Globus pallidus (tissue), 1 donor: Measurements from ENCODE around the gene ALPK1.
"Not testable (repeated sequence)": the region's sequence is repeated elsewhere in the genome, so short reads cannot be mapped to it uniquely, and the experiment has no call there.

ENCODE experiments used
- DNase-seq: peaks from one replicate; pipeline ENCODE4 v3.0.0-alpha.2; 2015; ENCODE audit warnings: low spot score

The ALPK1 gene

DNA sequence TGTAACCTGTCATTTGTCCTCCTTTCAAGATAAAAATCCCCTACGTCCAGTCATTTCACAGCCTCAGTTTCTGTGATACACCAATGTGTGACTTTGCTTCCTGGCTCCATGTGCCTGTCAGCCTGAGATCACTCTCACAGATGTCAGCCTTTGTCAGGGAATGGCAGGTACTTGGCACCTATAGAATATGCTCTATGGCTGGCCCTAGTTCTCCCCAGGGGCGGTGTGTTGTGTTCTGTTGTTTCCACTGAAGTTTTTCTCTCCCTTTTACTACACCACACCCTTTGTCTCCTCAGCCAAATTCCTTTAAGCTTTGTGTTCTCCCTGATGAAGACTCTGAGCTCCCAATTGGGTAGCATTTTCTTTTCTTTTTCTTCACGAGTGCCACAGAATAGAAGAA, 81.7 kb downstream of the ALPK1 start:
- no peak for DNase-seq

DNA sequence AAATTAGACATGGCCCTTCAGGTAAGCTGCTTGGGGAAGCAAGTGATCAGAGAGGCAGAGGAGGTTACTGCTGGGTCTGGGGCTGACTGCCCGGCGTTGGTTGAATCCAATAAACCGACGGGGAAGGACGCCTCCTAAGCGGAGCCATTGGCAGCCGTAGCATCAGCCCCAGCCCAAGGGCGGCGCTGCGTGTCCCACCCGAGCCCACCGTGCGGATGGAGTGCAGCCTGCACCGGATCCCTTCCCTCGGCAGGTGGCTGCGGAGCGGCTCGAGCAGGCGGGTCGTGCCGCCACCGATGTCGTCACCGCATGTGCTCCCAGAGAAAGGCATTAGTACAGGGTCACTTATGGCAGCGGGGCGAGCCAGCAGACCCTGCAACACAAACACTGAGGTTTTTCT, 82.1 kb downstream of the ALPK1 start:
- no peak for DNase-seq

DNA sequence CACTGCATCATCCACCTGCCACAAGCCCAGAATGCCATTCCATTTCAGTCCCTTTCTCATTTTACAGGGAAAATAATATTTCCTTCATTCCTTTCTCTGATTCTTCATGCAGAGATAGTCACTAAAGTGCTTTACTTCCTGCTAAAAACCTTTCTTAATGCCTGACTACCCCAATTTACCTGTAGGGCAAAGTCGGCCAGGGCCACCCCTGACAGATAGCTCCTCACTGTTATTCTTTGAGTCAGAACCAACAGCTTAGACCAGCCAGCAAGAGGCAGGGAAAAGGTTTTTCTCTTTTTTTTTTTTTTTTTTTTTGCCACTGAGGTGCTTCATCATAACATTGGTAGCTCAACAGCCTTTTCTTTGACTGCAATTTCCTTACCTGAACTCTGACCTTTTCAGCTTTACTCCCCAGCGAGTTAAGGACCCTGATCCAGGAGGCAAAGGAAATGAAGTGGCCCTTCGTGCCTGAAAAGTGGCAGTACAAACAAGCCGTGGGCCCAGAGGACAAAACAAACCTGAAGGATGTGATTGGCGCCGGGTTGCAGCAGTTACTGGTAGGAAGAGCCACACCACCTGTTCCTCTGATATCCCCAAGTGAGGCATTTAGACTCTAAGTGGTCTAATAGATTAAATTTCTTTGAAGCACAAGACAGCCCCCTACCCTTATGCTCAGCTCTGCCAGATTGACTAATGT, 85.0 kb downstream of the ALPK1 start:
- DNase-seq, result no peak

DNA sequence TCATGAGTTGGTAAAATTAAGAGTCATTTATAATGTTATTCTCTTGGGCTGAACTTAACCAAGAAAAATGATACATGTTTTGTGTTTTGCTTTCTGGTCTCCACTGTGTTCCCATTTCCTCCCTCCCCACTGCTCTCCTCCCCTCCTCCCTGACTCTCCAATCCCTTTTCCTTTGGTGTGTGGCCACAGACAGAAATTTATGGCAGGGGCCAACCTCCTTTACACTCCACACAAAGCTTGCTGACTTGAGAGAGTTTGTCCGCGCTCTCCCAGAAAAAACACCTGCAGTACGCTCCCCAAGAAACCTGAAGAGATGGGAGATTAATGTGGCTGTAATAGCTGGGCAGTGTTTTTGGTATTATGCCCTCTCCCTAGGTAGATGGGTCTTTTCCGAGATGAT, 88.9 kb downstream of the ALPK1 start:
- no peak for DNase-seq

DNA sequence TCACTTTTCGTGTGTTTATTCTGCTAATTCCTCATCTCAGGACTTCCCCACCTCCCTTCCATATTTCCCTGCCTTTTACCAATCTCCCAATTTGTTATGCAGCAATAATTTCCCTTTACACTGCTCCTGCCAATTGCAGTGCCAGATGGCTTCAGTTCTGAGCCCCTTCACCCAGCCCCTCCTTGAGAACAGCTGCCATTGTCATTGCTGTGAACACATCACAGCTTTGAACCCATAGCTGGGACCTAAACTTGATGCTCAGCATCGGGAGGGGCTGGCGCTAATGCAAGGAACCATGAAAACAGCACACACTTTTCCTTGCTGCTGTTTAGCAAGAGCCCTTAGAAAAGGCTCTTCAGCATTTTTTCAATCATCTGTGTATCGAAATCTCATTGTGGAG, 104.9 kb downstream of the ALPK1 start:
- no peak for DNase-seq

DNA sequence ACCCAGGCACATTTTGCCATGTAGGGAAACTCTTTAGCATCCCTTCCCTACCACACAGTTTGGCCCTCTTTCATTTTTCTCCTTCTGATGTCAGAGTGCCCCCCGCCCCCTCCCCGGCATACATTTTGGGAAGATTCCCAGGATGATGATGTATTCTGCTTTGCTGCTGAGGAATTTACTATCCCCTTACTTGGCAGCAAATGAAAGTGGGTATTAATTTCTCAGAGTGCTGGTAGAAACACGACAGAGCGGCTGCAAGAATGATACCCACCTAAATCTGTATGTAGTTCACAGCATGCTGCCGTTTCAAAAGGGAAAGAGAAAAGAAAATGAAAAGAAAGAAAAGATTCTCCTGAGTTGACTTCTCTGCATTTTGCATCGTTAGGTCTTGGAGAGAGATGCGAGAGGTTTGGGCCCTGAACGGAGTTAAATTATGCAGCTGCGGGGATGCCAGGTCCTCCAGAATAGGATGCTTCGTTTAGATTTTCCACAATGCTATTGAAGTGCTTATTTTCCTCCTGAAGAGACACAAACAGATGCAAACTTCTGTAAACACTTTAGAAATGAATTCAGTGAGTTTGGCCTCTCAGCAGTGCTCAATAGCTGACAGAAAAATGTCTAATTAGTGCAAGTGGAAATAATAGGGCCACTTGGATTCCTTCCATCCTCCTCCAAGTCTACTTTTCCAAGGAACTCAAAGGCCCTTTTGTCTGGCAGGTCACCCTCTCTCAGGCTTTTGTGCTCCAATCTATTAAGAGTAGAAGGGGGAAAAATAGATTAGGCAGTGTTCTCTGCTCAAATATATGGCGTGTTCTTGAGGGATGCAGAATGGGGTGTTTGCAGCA, 106.2 kb downstream of the ALPK1 start:
- peak; percentile 51 for DNase-seq

DNA sequence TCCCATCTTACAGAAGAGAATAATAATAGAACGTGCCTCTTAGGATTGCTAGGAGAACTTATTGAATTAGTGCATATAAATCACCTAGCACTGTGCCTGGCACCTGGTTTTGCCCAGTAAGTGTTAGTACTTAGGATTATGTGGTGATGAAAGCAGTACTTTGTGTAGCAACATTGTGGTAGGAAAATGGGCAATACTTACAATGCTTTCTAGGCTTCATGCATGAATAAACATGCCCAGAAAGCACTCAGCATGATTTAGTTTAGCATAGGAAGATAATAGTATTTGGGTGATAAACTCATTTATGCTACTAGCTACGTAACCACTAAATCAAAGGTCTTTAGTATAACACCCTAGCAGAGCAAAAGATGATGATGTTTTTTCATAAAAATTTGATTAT, 113.2 kb downstream of the ALPK1 start:
- DNase-seq, result no peak

DNA sequence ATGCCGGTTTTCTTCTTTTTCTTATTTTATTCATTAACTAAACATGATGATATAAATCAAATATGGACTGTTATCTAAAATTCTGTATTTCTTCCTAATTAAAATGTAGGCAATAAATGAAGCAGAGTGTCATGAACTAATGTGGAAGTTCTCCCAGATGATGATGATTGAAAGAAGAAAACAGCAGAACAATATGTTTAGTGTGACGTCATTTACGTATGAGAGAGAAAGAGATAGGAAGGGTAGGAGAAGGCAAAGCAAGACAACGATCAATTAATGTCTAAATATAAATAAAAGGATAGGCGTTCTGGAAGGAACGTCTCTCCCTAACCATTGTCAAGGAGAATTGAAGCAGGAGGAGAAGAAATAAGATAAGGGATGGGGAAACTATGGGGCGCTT, 113.6 kb downstream of the ALPK1 start:
- no peak for DNase-seq

DNA sequence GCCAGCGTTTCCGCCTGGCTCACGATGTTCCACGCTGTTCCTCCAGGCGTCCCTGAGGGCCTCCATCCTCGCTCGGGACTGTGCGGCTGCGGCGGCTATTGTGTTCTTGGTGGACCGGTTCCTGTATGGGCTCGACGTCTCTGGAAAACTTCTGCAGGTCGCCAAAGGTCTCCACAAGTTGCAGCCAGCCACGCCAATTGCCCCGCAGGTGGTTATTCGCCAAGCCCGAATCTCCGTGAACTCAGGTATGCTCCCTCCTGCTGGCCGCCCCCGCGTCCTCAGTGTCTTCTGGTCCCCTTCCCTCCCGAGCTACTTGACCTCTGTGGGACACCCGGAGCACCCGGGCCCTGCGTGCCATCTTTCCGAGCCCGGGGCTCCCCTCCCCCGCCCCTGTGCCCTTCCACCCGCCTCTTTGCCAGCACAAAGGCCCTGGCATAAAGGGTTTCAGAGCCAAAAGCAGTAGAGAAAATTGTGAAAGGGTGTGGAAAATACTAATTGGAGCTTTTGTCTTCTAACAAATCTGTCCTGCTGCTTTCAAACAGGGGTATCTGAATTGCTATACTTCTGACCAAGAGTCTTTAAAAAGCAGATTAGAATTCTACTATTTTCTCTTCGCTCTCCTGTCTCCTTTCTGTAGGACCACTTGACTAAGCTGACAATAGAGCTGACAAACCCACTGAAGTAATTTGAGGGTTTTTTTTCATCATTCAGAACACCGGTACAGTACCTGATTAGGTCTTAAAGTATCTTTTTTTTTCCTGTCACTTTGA, 114.8 kb downstream of the ALPK1 start:
- no peak for DNase-seq

DNA sequence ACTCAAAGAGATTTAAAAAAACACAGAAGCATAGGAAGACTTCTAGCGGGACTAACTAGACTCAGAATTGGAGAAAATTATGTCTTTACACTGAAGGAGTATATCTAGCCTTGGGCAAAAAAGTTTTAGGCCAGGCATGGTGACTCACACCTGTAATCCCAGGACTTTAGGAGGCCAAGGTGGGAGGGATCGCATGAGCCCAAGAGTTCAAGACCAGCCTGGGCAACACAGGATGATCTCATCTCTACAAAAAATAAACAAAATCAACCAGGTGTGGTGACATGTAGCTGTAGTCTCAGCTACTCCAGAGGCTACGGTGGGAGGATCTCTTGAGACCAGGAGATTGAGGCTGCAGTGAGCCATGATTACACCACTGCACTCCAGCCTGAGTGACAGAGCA, 119.3 kb downstream of the ALPK1 start:
- DNase-seq, result no peak

DNA sequence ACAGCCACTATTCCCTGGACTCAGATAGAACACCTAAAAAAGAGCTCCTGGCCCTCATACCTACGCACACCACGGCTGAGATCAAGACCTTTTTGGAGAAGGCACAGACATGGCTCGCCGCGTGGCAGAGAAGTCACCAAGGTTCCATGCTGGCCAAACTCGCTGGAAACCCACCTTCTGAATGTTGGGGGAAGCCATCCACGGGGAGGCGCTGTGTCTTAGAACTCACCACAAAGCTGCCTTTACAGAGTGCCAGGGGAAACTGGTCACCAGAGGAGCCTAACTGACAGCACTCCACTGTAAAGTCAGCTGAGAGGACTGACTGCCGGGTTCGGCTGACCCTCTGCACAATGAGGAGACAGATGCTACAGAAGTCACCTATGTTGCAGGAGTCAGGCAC, 120.9 kb downstream of the ALPK1 start:
- no peak for DNase-seq

DNA sequence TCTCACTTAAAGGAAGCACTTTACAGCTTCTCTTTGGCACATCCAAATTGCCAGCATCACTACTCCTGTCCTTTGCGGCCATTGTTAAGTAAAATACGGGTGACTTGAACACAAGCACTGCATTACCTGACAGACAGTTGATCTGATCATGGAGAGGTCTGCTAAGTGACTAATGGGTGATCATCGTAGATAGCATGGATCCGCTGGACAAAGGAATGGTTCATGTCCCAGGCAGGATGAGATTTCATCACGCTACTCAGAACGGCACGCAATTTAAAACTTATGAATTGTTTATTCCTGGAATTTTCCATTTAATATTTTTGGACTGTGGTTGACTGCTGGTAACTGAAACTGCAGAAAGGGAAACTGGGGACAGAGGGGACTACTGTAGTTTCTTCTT, 124.7 kb downstream of the ALPK1 start:
- no peak for DNase-seq

DNA sequence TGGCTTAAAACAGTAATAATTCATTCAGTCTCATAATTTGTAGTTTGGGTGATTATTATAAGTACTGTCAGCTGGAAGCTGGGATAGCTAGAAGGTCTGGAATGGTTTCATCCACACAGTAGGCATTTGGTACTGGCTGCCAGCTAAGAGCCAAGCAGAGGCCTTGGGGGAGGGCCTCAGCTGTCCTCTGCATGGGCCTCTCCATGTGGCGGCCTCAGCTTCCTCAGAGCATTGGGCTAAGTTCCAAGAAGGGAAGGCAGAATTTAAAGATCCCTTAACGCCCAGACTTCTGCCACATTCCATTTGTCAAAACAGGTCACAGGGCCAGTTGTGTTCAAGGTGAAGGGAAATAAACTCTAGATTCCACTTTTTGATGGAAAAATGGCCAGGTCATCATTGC, 125.5 kb downstream of the ALPK1 start:
- DNase-seq, result no peak

DNA sequence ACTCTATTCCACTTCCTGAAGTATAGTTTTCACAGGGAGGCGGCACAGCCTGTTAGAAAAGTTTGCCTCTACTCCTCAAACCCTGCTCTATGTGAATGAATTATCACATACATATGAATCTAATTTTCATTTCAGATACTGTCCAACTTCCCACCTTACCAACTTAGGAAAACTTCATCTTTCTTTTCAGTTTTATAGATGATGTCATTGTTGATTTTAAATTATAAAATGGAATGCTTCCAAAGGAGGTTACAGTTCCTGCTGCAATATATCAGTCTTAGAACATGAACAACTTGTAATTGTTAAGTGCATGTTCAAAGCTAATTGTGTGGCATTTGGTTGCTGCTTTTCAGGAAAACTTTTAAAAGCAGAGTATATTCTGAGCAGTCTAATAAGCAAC, 126.4 kb downstream of the ALPK1 start:
- DNase-seq, result no peak

DNA sequence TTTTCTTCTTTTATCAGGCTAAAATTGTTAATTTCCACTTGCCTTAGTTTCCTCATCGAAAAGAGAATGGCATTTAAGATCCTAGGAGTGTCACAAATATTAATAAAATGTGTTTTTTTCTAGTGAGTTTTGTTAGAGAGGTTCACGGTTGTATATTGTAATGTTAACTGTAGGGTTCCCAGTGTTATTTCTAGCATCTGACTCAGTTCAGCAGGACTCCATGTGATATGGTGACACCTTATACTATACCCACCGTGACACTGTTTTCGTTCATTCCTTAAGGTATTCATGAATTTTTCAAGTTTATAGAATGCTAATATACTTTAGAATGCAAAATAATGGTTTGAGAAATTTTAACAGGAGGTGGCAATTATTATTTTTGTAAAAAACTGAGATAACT, 128.7 kb downstream of the ALPK1 start:
- DNase-seq, result no peak

DNA sequence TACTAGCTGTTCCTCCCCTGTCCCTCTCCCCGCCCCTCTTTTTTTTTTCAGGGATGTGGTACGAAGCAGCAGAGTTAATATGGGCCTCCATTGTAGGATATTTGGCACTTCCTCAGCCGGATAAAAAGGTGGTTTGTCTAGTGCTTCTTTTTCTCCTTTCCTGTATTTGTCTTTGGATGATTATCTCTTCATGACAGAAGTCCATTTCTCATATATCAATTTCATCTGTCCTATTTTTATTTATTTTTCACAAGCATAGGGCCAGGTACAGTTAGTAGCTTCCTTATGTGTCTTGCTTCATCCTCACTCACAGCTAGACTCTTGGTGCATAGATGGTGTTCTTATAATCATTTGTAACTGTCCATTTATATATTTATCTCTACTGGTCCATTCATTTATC, 129.2 kb downstream of the ALPK1 start:
- DNase-seq, result no peak

DNA sequence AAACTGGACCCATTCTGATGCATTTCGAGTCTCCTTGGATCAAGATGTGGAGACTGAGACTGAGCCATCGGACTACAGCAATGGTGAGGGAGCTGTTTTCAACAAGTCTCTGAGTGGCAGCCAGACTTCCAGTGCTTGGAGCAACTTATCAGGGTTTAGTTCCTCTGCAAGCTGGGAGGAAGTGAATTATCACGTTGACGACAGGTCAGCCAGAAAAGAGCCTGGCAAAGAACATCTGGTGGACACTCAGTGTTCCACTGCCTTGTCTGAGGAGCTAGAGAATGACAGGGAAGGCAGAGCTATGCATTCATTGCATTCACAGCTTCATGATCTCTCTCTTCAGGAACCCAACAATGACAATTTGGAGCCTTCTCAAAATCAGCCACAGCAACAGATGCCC, 134.0 kb downstream of the ALPK1 start:
- no peak for DNase-seq

DNA sequence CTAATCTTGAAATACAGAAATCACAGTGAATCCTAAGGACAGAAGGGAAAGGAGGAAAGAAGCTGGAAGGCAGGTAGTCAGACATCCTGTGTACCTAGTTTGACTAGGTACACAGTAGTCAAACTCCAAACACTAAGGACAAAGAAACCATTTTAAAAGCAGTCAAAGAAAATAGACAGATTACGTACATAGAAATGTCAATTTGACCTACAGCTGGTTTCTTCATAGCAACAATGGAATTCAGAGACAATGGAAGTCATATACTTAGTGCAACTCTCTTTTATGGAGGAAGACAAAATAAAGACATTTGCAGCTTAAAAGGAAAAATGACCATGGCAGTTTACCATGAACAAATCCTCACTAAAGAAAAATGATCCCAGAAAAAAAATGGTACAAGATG, 139.8 kb downstream of the ALPK1 start:
- no peak for DNase-seq

DNA sequence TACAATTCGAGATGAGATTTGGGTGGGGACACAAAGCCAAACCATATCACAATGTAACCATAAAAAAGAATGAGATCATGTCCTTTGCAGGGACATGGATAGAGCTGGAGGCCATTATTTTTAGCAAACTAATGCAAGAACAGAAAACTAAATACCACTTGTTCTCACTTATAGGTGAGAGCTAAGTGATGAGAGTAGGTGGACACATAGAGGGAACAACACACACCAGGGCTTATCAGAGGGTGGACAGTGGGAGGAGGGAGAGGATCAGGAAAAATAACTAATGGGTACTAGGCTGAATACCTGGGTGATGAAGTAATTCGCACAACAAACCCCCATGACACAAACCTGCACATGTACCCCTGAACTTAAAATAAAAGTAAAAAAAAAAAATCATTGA, 145.1 kb downstream of the ALPK1 start:
- DNase-seq, result not testable (repeated sequence)

DNA sequence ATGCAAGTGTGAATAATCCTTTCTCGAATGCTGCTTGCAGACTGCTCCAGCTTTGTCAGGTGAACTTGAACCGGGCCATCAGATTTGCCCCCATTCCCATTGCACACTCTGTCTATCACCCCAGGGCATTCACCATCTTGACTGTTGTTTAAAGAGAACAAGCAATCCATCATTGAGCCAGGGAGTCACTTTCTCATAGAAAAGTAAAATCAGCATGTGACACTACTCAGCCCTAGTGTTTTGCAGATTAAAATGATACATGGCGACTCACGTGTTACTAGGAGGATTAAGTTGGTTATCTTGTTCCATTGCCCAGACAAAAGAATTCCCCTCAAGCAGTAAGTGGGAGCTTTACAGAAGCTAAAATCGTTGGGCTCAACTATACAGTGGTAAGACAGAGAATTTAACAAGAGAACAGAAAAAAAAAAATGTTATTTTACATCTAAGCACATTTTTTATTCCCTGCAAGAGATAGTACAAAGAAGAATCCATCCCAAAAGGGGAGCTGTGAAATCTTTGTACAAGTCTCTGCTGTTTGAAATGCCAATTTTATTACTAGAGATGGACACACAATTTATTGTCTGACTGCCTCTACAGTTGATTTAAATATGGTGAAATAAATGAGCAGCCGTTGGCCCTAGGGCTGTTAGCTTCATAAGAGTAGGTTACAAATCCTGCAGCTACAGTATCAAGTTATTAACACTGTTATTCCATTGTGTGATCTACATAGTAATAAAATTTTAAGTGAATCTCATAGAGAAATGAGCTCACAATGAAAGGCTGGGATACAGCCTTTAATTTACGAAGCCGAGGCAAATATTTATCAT, 151.3 kb downstream of the ALPK1 start:
- no peak for DNase-seq

DNA sequence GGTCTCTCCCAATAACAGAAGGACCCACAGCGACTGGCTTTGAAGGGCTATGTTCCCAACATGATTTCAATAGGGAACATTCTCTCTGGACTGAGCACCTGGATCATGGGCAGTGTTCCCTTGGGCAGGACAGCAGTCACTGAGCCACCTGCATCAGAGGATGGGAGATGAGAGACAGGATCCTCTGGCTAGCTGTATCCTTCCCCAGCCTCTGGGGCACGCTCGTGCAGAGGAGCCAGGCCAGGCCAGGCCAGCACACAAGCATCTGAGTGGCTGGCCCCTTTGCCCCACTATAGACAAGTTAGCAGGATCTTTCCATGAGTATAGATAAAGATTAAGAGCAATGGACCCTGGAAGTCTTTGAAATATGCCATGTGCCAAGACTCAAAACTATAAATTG, 152.5 kb downstream of the ALPK1 start:
- DNase-seq, result no peak

DNA sequence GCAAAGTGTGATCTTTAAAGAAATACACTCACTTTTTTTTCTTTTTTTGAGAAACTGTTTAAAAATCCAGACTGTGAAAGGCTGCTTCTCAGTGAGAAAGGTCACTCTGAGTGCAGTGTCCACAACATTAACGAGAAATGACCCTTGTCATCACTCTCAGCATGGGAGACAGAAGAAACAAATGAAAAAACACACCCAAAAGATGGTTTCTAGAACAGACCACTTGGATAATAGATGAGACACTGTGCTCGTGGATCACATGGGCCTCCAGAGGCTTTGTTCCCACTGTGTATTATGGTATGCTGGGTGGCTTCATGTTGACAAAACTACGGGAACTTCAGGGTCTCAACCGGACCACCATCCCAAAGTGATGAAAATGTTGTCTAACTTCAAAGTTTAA, 153.9 kb downstream of the ALPK1 start:
- DNase-seq, result no peak
